H9 (cell line): ENCODE data around the gene SLC35F2. TPM values are rescaled to one million over a fixed set of nuclear protein-coding genes. Genes with fewer than 3 reads are reported as not detected.

ENCODE experiments used
- DNase-seq: peaks from one replicate; pipeline ENCODE4 v3.0.0-alpha.2; 2017
- H2AFZ ChIP-seq: one replicate; pipeline ENCODE4 v1.6.1; 2013; ENCODE audit warnings: mild to moderate bottlenecking, low read length, control low read depth, moderate library complexity
- H2AK5ac ChIP-seq: 2 replicates; pipeline ENCODE4 v1.6.1; 2013; ENCODE audit warnings: low read length, control low read depth, mixed read lengths; ENCODE audit not compliant: insufficient read length
- H2BK120ac ChIP-seq: one replicate; pipeline ENCODE4 v1.6.1; 2013; ENCODE audit warnings: low read depth, mild to moderate bottlenecking, low read length, control low read depth, inconsistent platforms; ENCODE audit not compliant: poor library complexity, severe bottlenecking
- H2BK12ac ChIP-seq: 2 replicates; pipeline ENCODE4 v1.6.1; 2013; ENCODE audit warnings: low read length, control low read depth, mixed read lengths, low read depth; ENCODE audit not compliant: insufficient read length
- H2BK15ac ChIP-seq: 2 replicates; pipeline ENCODE4 v1.6.1; 2013; ENCODE audit warnings: low read depth, low read length, control low read depth
- H2BK20ac ChIP-seq: one replicate; pipeline ENCODE4 v1.6.1; 2013; ENCODE audit warnings: low read depth, mild to moderate bottlenecking, low read length, control low read depth, inconsistent platforms; ENCODE audit not compliant: poor library complexity, severe bottlenecking
- H2BK5ac ChIP-seq: 2 replicates; pipeline ENCODE4 v1.6.1; 2013; ENCODE audit warnings: low read length, control low read depth, mixed read lengths; ENCODE audit not compliant: insufficient read length
- H3K14ac ChIP-seq: 2 replicates; pipeline ENCODE4 v1.6.1; 2013; ENCODE audit warnings: low read length, control low read depth; ENCODE audit not compliant: insufficient read depth
- H3K18ac ChIP-seq: 2 replicates; pipeline ENCODE4 v1.6.1; 2013; ENCODE audit warnings: low read depth, mild to moderate bottlenecking, mixed read lengths, low read length, control low read depth; ENCODE audit not compliant: insufficient read length
- H3K23ac ChIP-seq: 2 replicates; pipeline ENCODE4 v1.6.1; 2013; ENCODE audit warnings: low read length, control low read depth, mixed read lengths, low read depth; ENCODE audit not compliant: insufficient read length
- H3K23me2 ChIP-seq: 2 replicates; pipeline ENCODE4 v1.6.1; 2013; ENCODE audit warnings: low read depth, mild to moderate bottlenecking, mixed read lengths, low read length, control low read depth; ENCODE audit not compliant: insufficient read length, poor library complexity, severe bottlenecking
- H3K27ac ChIP-seq: 2 replicates; pipeline ENCODE4 v1.5.1; 2013; ENCODE audit warnings: low read length, control low read depth, mixed read lengths, low read depth; ENCODE audit not compliant: insufficient read length
- H3K27me3 ChIP-seq: 2 replicates; pipeline ENCODE4 v1.6.1; 2013; ENCODE audit warnings: low read length, control low read depth, inconsistent platforms; ENCODE audit not compliant: insufficient read depth
- H3K4ac ChIP-seq: 2 replicates; pipeline ENCODE4 v1.6.1; 2013; ENCODE audit warnings: low read depth, mild to moderate bottlenecking, control low read depth, inconsistent platforms, low read length, moderate library complexity
- H3K4me1 ChIP-seq: 2 replicates; pipeline ENCODE4 v1.6.1; 2013; ENCODE audit warnings: low read length, control low read depth, inconsistent platforms; ENCODE audit not compliant: insufficient read depth
- H3K4me2 ChIP-seq: 2 replicates; pipeline ENCODE4 v1.6.1; 2013; ENCODE audit warnings: low read length, control low read depth, mixed read lengths; ENCODE audit not compliant: insufficient read length, insufficient read depth
- H3K56ac ChIP-seq: 2 replicates; pipeline ENCODE4 v1.6.1; 2013; ENCODE audit warnings: low read depth, mild to moderate bottlenecking, mixed read lengths, low read length, control low read depth; ENCODE audit not compliant: insufficient read length
- H3K79me1 ChIP-seq: 2 replicates; pipeline ENCODE4 v1.6.1; 2013; ENCODE audit warnings: low read depth, mild to moderate bottlenecking, moderate library complexity, low read length, control low read depth, inconsistent platforms; ENCODE audit not compliant: insufficient read depth, poor library complexity, severe bottlenecking
- H3K79me2 ChIP-seq: 2 replicates; pipeline ENCODE4 v1.6.1; 2013; ENCODE audit warnings: low read length, control low read depth, inconsistent platforms; ENCODE audit not compliant: insufficient read depth
- H3K9ac ChIP-seq: 2 replicates; pipeline ENCODE4 v1.6.1; 2013; ENCODE audit warnings: low read length, control low read depth, mixed read lengths; ENCODE audit not compliant: insufficient read length; ENCODE audit errors: extremely low read depth
- H3K9me3 ChIP-seq: one replicate; pipeline ENCODE4 v1.6.1; 2013; ENCODE audit warnings: low read depth, low read length, inconsistent platforms; ENCODE audit not compliant: control insufficient read depth
- H3T11ph ChIP-seq: one replicate; pipeline ENCODE4 v1.6.1; 2013; ENCODE audit warnings: mild to moderate bottlenecking, low read length, control low read depth, inconsistent platforms
- H4K20me1 ChIP-seq: one replicate; pipeline ENCODE4 v1.6.1; 2013; ENCODE audit not compliant: control insufficient read depth, insufficient read length, insufficient read depth
- H4K5ac ChIP-seq: 2 replicates; pipeline ENCODE4 v1.6.1; 2013; ENCODE audit warnings: low read depth, mild to moderate bottlenecking, mixed read lengths, low read length, control low read depth; ENCODE audit not compliant: insufficient read length
- H4K8ac ChIP-seq: replicated peaks from 2 replicates; pipeline ENCODE4 v1.6.1; 2013; ENCODE audit warnings: low read length, control low read depth, mixed read lengths, low read depth; ENCODE audit not compliant: insufficient read length
- H4K91ac ChIP-seq: 2 replicates; pipeline ENCODE4 v1.6.1; 2013; ENCODE audit warnings: low read depth, mild to moderate bottlenecking, moderate library complexity, mixed read lengths, low read length, control low read depth; ENCODE audit not compliant: insufficient read length
- H3K27ac Mint-ChIP-seq, 3 experiments: 2 replicates in 2 of 3; 3 replicates in 1 of 3; pipeline ENCODE4 v1.8.0; 2020 to 2021; ENCODE audit warnings: mixed read lengths in 3 of 3, mild to moderate bottlenecking in 1 of 3, moderate library complexity in 1 of 3
- H3K27me3 Mint-ChIP-seq: 2 replicates; pipeline ENCODE4 v1.8.0; 2021; ENCODE audit warnings: low read depth, mild to moderate bottlenecking, moderate library complexity, mixed read lengths
- H3K36me3 Mint-ChIP-seq, 3 experiments: 2 replicates in 2 of 3; 3 replicates in 1 of 3; pipeline ENCODE4 v1.8.0; 2020 to 2021; ENCODE audit warnings: low read depth in 3 of 3, mixed read lengths in 3 of 3; ENCODE audit not compliant: insufficient read depth in 1 of 3
- H3K4me1 Mint-ChIP-seq, 2 experiments: 2 replicates each; pipeline ENCODE4 v1.8.0; 2020; ENCODE audit warnings: mixed read lengths in 2 of 2
- H3K4me3 Mint-ChIP-seq, 2 experiments: 2 replicates in 1 of 2; 3 replicates in 1 of 2; pipeline ENCODE4 v1.8.0; 2020 to 2021; ENCODE audit warnings: mild to moderate bottlenecking in 2 of 2, mixed read lengths in 2 of 2, moderate library complexity in 1 of 2
- H3K9me3 Mint-ChIP-seq, 2 experiments: 2 replicates in 1 of 2; 3 replicates in 1 of 2; pipeline ENCODE4 v1.8.0; 2020; ENCODE audit warnings: mild to moderate bottlenecking in 2 of 2, mixed read lengths in 2 of 2, moderate library complexity in 1 of 2
- WGBS: extraction: QIAGEN DNeasy Blood & Tissue Kit; methylation state at CpG from one replicate; pipeline ENCODE4 v1.1.7; 2013; ENCODE audit warnings: missing lambda C conversion rate, low lambda C conversion rate, mixed read lengths; ENCODE audit not compliant: insufficient read length; ENCODE audit errors: extremely low coverage; 5-methylcytosine and 5-hydroxymethylcytosine counted together
- total RNA-seq: library from RNA; stranded (reverse); gene quantifications from 2 replicates; pipeline ENCODE4 v1.2.1, GENCODE V29; 2021
- TF ChIP-seq, protein P1 (sequence below): fragments of 200-600 bp; sonication (generic); conservative IDR thresholded peaks from 3 replicates; pipeline ENCODE4 v1.8.0; 2021; ENCODE audit warnings: antibody characterized with exemption, mild to moderate bottlenecking

The SLC35F2 gene
- total RNA-seq, 1 experiment from 2014 or later = 24.0 TPM

DNA sequence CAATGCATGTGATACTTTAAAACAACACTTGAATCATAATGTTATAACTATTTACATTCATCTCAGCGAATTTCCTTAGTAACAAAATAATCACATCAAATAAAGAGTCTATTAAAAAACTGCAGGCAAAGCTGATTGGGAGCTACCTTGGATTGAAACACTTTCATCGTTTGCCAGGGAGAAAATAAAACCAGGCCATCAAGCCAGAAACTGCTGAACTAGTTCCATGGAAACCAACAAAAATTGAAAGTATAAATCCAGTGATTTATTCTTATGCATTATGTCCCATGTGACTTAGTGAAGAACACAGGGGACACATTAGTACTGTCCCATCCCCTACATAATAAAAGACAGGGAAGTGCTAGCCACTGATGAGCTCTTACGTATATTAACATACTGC lies 21.7 kb downstream of the SLC35F2 start:
- H3T11ph ChIP-seq = no peak overlapping the region
- Mint-ChIP-seq H3K27me3 (peaks cover 22% of the 10 kb centered on the region), H3K27ac (no peak overlapping the region), H3K4me1 (peaks cover 36 to 50% of the 10 kb centered on the region in 2 experiments), H3K9me3 (no peaks in the 10 kb centered on the region), H3K4me3 (no peak overlapping the region), H3K36me3 (no peaks in the 10 kb centered on the region)
- no peak overlapping the region for H3K4me2 ChIP-seq
- H2BK5ac ChIP-seq = no peak overlapping the region
- 0 out of 2 replicates have a peak, but pooled peaks cover 3% of the 10 kb centered on the region for H3K4me1 ChIP-seq
- no peak overlapping the region for H3K56ac ChIP-seq
- H2BK15ac ChIP-seq = no peak overlapping the region
- no peak overlapping the region for H3K18ac ChIP-seq
- no peak overlapping the region for H3K4ac ChIP-seq
- no peak overlapping the region for H4K5ac ChIP-seq
- H3K23ac ChIP-seq = no peak overlapping the region
- H3K9ac ChIP-seq = no peak overlapping the region
- H2BK20ac ChIP-seq = no peak overlapping the region
- no peak for DNase-seq
- H4K91ac ChIP-seq = no peak overlapping the region
- no CpG with 5 or more reads among the region's 3 CpGs for whole genome bisulfite sequencing
- 0 out of 2 replicates have a peak, but pooled peaks cover 3% of the 10 kb centered on the region for H3K79me2 ChIP-seq
- no peaks in the 10 kb centered on the region; the same call in 1 of the 2 replicates for H3K27me3 ChIP-seq
- no peaks in the 10 kb centered on the region for H3K9me3 ChIP-seq
- no peaks in the 10 kb centered on the region for H4K20me1 ChIP-seq
- H2BK120ac ChIP-seq = no peak overlapping the region
- H2AFZ ChIP-seq = no peak overlapping the region
- H3K27ac ChIP-seq = no peak overlapping the region
- H3K23me2 ChIP-seq = no peaks in the 10 kb centered on the region
- H2AK5ac ChIP-seq = no peak overlapping the region
- no peak overlapping the region for H2BK12ac ChIP-seq
- H3K14ac ChIP-seq = no peak overlapping the region
- H4K8ac ChIP-seq = no peak overlapping the region
- TF ChIP-seq, protein P1, sequence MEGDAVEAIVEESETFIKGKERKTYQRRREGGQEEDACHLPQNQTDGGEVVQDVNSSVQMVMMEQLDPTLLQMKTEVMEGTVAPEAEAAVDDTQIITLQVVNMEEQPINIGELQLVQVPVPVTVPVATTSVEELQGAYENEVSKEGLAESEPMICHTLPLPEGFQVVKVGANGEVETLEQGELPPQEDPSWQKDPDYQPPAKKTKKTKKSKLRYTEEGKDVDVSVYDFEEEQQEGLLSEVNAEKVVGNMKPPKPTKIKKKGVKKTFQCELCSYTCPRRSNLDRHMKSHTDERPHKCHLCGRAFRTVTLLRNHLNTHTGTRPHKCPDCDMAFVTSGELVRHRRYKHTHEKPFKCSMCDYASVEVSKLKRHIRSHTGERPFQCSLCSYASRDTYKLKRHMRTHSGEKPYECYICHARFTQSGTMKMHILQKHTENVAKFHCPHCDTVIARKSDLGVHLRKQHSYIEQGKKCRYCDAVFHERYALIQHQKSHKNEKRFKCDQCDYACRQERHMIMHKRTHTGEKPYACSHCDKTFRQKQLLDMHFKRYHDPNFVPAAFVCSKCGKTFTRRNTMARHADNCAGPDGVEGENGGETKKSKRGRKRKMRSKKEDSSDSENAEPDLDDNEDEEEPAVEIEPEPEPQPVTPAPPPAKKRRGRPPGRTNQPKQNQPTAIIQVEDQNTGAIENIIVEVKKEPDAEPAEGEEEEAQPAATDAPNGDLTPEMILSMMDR = no peak
- no peaks in the 10 kb centered on the region for H3K79me1 ChIP-seq
